ENCODE data around the gene IL17RD. TPM values are rescaled to one million over a fixed set of nuclear protein-coding genes. Genes with fewer than 3 reads are reported as not detected.
"Not testable (repeated sequence)": the region's sequence is repeated elsewhere in the genome, so short reads cannot be mapped to it uniquely, and the experiment has no call there.

Gene IL17RD
- total and polyA plus RNA-seq, 12 donors, result 1.3 to 15.6 (median 4.9) TPM

DNA sequence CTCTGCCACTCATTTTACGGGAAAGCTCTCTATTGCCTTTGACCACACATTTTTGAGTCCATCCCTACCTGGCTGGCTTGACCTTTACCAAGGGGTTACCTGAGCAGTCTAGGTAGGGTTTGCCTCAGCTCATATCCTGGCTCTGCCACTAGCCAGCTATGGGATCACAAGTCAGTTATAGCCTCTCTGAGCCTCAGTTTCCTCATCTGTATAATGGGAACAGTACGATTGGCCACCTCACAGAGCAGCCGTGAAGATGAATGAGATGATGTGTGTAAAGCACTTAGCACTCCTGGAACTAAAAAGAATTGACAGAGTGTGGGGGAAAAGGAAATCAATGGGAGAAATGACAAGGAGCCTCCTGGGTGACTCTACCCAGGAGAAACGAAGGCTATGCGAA is 76.7 kb downstream of the IL17RD start:
- intact Hi-C loops (cut with DNase I), result loop anchor here in 2 of 10 donors (10.0 kb wide), 1 partner anchor 94 kb away; no protein-coding TSS in a partner anchor

GRCh38 chr3:57087361-57088092 is 77.6 kb downstream of the IL17RD start:
- H3K4me3 ChIP-seq, result no peak overlapping the region
- H3K27me3 ChIP-seq, result no peaks in the 10 kb centered on the region
- ATAC-seq, result no peak
- H3K9me3 ChIP-seq, result no peaks in the 10 kb centered on the region
- intact Hi-C loops (cut with DNase I), result loop anchor here in 2 of 10 donors (10.0 kb wide), 1 partner anchor 93 kb away; no protein-coding TSS in a partner anchor
- TF ChIP-seq CTCF (IDR thresholded peaks at IDR 0.05), result no peak
- H3K4me1 ChIP-seq, result peaks cover 0 to 14% (median 0%) of the 10 kb centered on the region in 9 donors
- 94 to 100% methylated on average over 1 of the region's 1 CpG for WGBS, 2 donors
- H3K27ac ChIP-seq, result no peak overlapping the region
- no peak for DNase-seq
- no peaks in the 10 kb centered on the region for H3K36me3 ChIP-seq

More for the DNA sequence above, 76.7 kb downstream of the IL17RD start:
- H3K27ac ChIP-seq, result no peak overlapping the region
- H3K9me3 ChIP-seq, result no peaks in the 10 kb centered on the region
- no peak for DNase-seq
- TF ChIP-seq CTCF (IDR thresholded peaks at IDR 0.05), result no peak
- H3K4me3 ChIP-seq, result no peak overlapping the region
- no peaks in the 10 kb centered on the region for H3K27me3 ChIP-seq
- 77 to 94% methylated on average over 5 of the region's 5 CpGs for WGBS, 2 donors
- no peak for ATAC-seq
- peaks cover 0 to 14% (median 0%) of the 10 kb centered on the region in 9 donors for H3K4me1 ChIP-seq
- H3K36me3 ChIP-seq, result no peaks in the 10 kb centered on the region

GRCh38 chr3:57086201-57086600 is 79.0 kb downstream of the IL17RD start:
- Histone ChIP-seq H3K36me3 (no peaks in the 10 kb centered on the region), H3K27me3 (no peaks in the 10 kb centered on the region), H3K4me1 (peaks cover 0 to 4% (median 0%) of the 10 kb centered on the region in 9 donors), H3K27ac (no peak overlapping the region), H3K4me3 (no peak overlapping the region), H3K9me3 (no peaks in the 10 kb centered on the region)
- TF ChIP-seq CTCF (IDR thresholded peaks at IDR 0.05), result no peak
- ATAC-seq (no peak), DNase-seq (no peak)
- intact Hi-C loops (cut with DNase I), result loop anchor here in 2 of 10 donors (10.0 kb wide), 1 partner anchor 91 kb away; no protein-coding TSS in a partner anchor

GRCh38 chr3:57085211-57085610 is 79.9 kb downstream of the IL17RD start:
- WGBS, 2 donors, result 95 to 98% methylated on average over 4 of the region's 4 CpGs
- no peak for DNase-seq

GRCh38 chr3:57083266-57083995 is 81.7 kb downstream of the IL17RD start:
- H3K27me3 ChIP-seq, result peaks cover 0 to 18% (median 0%) of the 10 kb centered on the region in 7 donors
- 93 to 95% methylated on average over 16 of the region's 16 CpGs for WGBS, 2 donors
- not testable (repeated sequence) for ATAC-seq, DNase-seq, H3K4me1 ChIP-seq, H3K36me3 ChIP-seq, H3K9me3 ChIP-seq, H3K4me3 ChIP-seq, H3K27ac ChIP-seq
- intact Hi-C loops (cut with DNase I), result loop anchor here in 2 of 10 donors (10.0 kb wide), 1 partner anchor 89 kb away; no protein-coding TSS in a partner anchor

More at GRCh38 chr3:57085211-57085610, 79.9 kb downstream of the IL17RD start:
- Histone ChIP-seq H3K36me3 (no peaks in the 10 kb centered on the region), H3K4me3 (no peak overlapping the region), H3K27me3 (peaks cover 0 to 2% (median 0%) of the 10 kb centered on the region in 7 donors), H3K27ac (no peak overlapping the region), H3K4me1 (no peaks in the 10 kb centered on the region), H3K9me3 (no peaks in the 10 kb centered on the region)
- no peak for TF ChIP-seq CTCF (IDR thresholded peaks at IDR 0.05)
- intact Hi-C loops (cut with DNase I), result loop anchor here in 2 of 10 donors (10.0 kb wide), 1 partner anchor 90 kb away; no protein-coding TSS in a partner anchor
- no peak for ATAC-seq

All from heart right ventricle (tissue), 16 donors.